OCI-LY7 (cell line): Measurements from ENCODE around the gene OFD1. TPM values are rescaled to one million over a fixed set of nuclear protein-coding genes. Genes with fewer than 3 reads are reported as not detected.

Experiments
- BruUV-seq: library from RNA; stranded (reverse); fragments of 400-500 nt; replicated peaks from 2 replicates; lab custom pipeline; 2021; lab: Mats Ljungman, UMichigan
- CTCF ChIA-PET: fragments of 300-600 bp; sonication (Branson Sonifier 250); formaldehyde crosslinking; loops from one replicate; lab custom pipeline; 2022; ENCODE audit warnings: antibody characterized with exemption; ENCODE audit not compliant: unreplicated experiment; lab: Charles Lee
- POLR2A ChIA-PET: fragments of 300-600 bp; sonication (Branson Sonifier 250); formaldehyde crosslinking; loops from one replicate; lab custom pipeline; 2022; ENCODE audit warnings: antibody characterized with exemption; lab: Charles Lee
- DNase-seq: peaks from one replicate; pipeline ENCODE4 v3.0.0-alpha.2; 2015; ENCODE audit warnings: low spot score
- H2AFZ ChIP-seq: fragments of 200-600 bp; sonication (generic), shearing (Covaris generic); 2 replicates; pipeline ENCODE4 v1.6.1; 2014; ENCODE audit warnings: mild to moderate bottlenecking, antibody characterized with exemption, low read length, moderate library complexity
- H3K27ac ChIP-seq: fragments of 200-600 bp; sonication (generic); 2 replicates; pipeline ENCODE4 v1.5.1; 2014; ENCODE audit warnings: mixed run types, low read depth, mild to moderate bottlenecking, moderate library complexity, low read length, inconsistent platforms; ENCODE audit not compliant: poor library complexity, severe bottlenecking
- H3K36me3 ChIP-seq: fragments of 200-600 bp; sonication (generic); 2 replicates; pipeline ENCODE4 v1.6.1; 2014; ENCODE audit warnings: mild to moderate bottlenecking, antibody characterized with exemption, low read length, moderate library complexity, mixed read lengths; ENCODE audit not compliant: insufficient read depth
- H3K4me1 ChIP-seq: fragments of 200-600 bp; sonication (generic); 2 replicates; pipeline ENCODE4 v1.5.1; 2014; ENCODE audit warnings: mild to moderate bottlenecking, low read length; ENCODE audit not compliant: insufficient read depth, poor library complexity, severe bottlenecking
- H3K4me2 ChIP-seq: fragments of 200-600 bp; sonication (generic); 2 replicates; pipeline ENCODE4 v1.6.1; 2014; ENCODE audit warnings: mild to moderate bottlenecking, low read length
- H3K4me3 ChIP-seq: fragments of 200-600 bp; sonication (generic); 2 replicates; pipeline ENCODE4 v1.5.1; 2014; ENCODE audit warnings: mild to moderate bottlenecking, low read depth, low read length; ENCODE audit not compliant: poor library complexity, severe bottlenecking
- H3K79me2 ChIP-seq: fragments of 200-600 bp; sonication (generic); 2 replicates; pipeline ENCODE4 v1.6.1; 2016; ENCODE audit warnings: low read depth, mild to moderate bottlenecking, low read length, moderate library complexity, mixed read lengths; ENCODE audit not compliant: insufficient read depth
- H3K9me2 ChIP-seq: fragments of 200-600 bp; sonication (generic); 2 replicates; pipeline ENCODE4 v1.6.1; 2016; ENCODE audit warnings: mild to moderate bottlenecking, low read length, mixed read lengths; ENCODE audit not compliant: insufficient read depth
- H3K9me3 ChIP-seq: fragments of 200-600 bp; sonication (generic); 2 replicates; pipeline ENCODE4 v1.6.1; 2014; ENCODE audit warnings: mild to moderate bottlenecking, mixed run types, low read length, mixed read lengths
- H4K20me1 ChIP-seq: fragments of 200-600 bp; sonication (generic); 2 replicates; pipeline ENCODE4 v1.6.1; 2014; ENCODE audit warnings: mild to moderate bottlenecking, antibody characterized with exemption, low read length, moderate library complexity, mixed read lengths; ENCODE audit not compliant: insufficient read depth
- EZH2phosphoT487 ChIP-seq: fragments of 200-600 bp; sonication (generic); IDR thresholded peaks from 2 replicates; pipeline ENCODE4 v1.6.1; 2018; ENCODE audit warnings: low read depth, borderline replicate concordance, mild to moderate bottlenecking, mixed run types, antibody characterized with exemption, low read length, moderate library complexity, mixed read lengths
- intact Hi-C: fragments of 100-400 bp; cut with micrococcal nuclease; formaldehyde crosslinking; loops from one replicate; pipeline ENCODE4 v1.10.0; 2022; ENCODE audit not compliant: unreplicated experiment
- total RNA-seq, 2 experiments: library from RNA; depleted of rRNA in 1 of 2; stranded (reverse); fragments of >200 nt in 1 of 2; shearing (Covaris generic) in 1 of 2; gene quantifications; 2 replicates each; pipeline ENCODE4 v1.2.3, GENCODE V29; 2014 to 2022
- TF ChIP-seq, protein P1 (sequence below): fragments of 200-600 bp; sonication (generic); conservative IDR thresholded peaks from 2 replicates; pipeline ENCODE4 v1.5.1; 2014; ENCODE audit warnings: mild to moderate bottlenecking, antibody characterized with exemption, low read length, moderate library complexity, mixed read lengths

OFD1 gene
- total RNA-seq, 2 experiments from 2014 or later: 60.7 to 64.7 TPM

DNA sequence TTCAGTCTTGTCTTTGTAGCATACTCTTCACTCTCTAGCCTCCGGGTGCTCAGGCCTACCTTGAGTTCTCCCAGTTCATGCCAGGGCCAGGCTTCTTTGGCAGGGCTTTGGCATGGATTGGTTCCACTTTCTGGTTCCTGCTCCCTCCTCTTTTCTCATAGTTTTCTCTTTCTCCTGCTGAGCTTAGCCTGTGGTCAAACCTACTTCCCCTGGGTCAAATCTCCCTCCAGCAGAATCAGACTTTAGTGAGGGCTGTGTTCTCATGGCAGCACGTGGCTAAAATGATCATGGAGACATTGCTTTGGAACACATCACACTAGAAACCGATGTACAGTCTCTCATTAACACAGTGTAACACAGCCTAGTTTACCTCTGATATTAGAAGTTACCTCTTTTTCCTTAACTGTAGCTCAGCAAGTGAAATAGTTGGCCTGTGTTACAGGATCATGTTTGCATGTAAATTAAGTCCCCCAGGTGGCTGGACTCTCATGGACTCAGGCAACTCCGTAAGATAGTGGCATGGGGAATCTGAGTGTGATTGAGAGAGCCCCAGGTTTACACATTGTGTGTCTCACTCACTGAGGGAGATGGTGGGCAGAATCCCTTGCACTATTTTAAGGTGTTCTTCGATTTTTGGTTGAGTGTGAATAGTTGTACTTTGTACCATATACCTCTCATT, 32.3 kb upstream of the OFD1 start:
- POLR2A ChIA-PET: interaction anchor here (1.0 kb wide), 1 partner anchor 9 kb away, joined by 3 read pairs; no protein-coding TSS in a partner anchor
- intact Hi-C loops: no loop called here
- H3K27ac ChIP-seq: no peak overlapping the region

DNA sequence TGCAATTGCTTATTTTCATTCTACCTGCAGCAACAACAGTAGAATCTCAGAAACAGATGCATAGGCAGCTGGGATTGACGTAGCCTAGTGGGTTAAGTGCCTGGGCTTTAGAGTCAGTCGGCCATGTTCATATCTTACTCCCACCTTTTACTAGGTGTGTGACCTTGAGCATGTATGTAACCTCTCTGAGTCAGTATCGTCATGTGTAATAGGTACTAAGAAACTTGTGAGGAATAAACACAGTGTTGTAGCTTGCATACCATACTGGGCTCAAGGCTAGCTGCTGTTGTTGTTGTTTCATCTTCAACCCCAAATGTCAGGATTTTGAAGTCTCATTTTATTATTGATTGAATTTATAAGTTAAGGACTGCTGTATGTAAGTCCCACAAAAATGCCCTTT, 31.4 kb upstream of the OFD1 start:
- peaks cover 25% of the 10 kb centered on the region for H3K36me3 ChIP-seq
- POLR2A ChIA-PET: interaction anchor here (0.5 kb wide), 1 partner anchor 315 kb away, joined by 3 read pairs; no protein-coding TSS in a partner anchor
- H4K20me1 ChIP-seq: peaks cover 7% of the 10 kb centered on the region; the same call in 1 of the 2 replicates
- TF ChIP-seq EZH2phosphoT487: no peak
- TF ChIP-seq, protein P1, sequence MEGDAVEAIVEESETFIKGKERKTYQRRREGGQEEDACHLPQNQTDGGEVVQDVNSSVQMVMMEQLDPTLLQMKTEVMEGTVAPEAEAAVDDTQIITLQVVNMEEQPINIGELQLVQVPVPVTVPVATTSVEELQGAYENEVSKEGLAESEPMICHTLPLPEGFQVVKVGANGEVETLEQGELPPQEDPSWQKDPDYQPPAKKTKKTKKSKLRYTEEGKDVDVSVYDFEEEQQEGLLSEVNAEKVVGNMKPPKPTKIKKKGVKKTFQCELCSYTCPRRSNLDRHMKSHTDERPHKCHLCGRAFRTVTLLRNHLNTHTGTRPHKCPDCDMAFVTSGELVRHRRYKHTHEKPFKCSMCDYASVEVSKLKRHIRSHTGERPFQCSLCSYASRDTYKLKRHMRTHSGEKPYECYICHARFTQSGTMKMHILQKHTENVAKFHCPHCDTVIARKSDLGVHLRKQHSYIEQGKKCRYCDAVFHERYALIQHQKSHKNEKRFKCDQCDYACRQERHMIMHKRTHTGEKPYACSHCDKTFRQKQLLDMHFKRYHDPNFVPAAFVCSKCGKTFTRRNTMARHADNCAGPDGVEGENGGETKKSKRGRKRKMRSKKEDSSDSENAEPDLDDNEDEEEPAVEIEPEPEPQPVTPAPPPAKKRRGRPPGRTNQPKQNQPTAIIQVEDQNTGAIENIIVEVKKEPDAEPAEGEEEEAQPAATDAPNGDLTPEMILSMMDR: no peak
- no peaks in the 10 kb centered on the region for H3K9me3 ChIP-seq
- peaks cover 15% of the 10 kb centered on the region for H3K4me1 ChIP-seq
- BruUV-seq: no TSS peak
- H3K9me2 ChIP-seq: no peaks in the 10 kb centered on the region
- H3K27ac ChIP-seq: no peak overlapping the region
- peaks cover 33% of the 10 kb centered on the region for H3K79me2 ChIP-seq
- H3K4me3 ChIP-seq: no peak overlapping the region
- intact Hi-C loops: no loop called here
- no peak overlapping the region for H3K4me2 ChIP-seq
- no peak overlapping the region for H2AFZ ChIP-seq
- CTCF ChIA-PET: no interaction called here
- DNase-seq: no peak

More for the DNA sequence above, 32.3 kb upstream of the OFD1 start:
- BruUV-seq: no TSS peak
- TF ChIP-seq EZH2phosphoT487: no peak
- TF ChIP-seq, protein P1: no peak
- Histone ChIP-seq H3K4me1 (peaks cover 24% of the 10 kb centered on the region), H3K4me2 (no peak overlapping the region), H3K79me2 (peaks cover 41% of the 10 kb centered on the region), H3K4me3 (no peak overlapping the region), H3K9me3 (no peaks in the 10 kb centered on the region), H3K36me3 (peaks cover 17% of the 10 kb centered on the region), H2AFZ (no peak overlapping the region), H4K20me1 (peaks cover 7% of the 10 kb centered on the region; the same call in 1 of the 2 replicates), H3K9me2 (no peaks in the 10 kb centered on the region)
- DNase-seq: no peak
- CTCF ChIA-PET: no interaction called here

DNA sequence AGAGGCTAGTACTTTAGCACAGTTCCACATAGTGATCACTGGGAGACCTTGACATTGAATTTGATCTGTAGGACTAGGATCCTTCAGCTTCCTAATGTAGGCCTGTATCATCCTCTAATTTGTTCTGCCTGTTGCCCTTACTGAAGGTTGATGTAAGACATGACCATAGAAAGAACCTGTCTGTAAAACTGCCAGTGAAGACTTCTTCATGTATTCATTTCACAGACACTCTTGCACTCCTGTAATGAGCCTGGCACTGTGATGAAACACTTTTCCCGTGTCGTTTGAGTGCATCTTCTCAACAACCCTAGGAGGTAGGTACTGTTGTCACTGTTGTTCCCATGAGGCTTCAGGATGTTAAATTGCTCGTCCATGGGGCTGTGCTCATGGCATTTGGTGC, 31.0 kb upstream of the OFD1 start:
- BruUV-seq: no TSS peak
- POLR2A ChIA-PET: interaction anchor here (0.5 to 0.7 kb wide), 2 partner anchors 315 to 630 kb away, joined by 3 read pairs; no protein-coding TSS in a partner anchor
- CTCF ChIA-PET: no interaction called here

More for the DNA sequence above, 31.0 kb upstream of the OFD1 start:
- Histone ChIP-seq H3K4me2 (no peak overlapping the region), H3K9me2 (no peaks in the 10 kb centered on the region), H3K9me3 (no peaks in the 10 kb centered on the region), H3K27ac (no peak overlapping the region), H3K36me3 (peaks cover 30% of the 10 kb centered on the region), H3K79me2 (peaks cover 28% of the 10 kb centered on the region), H2AFZ (no peak overlapping the region), H3K4me1 (peaks cover 11% of the 10 kb centered on the region), H4K20me1 (peaks cover 4% of the 10 kb centered on the region; the same call in 1 of the 2 replicates), H3K4me3 (no peak overlapping the region)
- no peak for DNase-seq
- TF ChIP-seq EZH2phosphoT487: no peak
- TF ChIP-seq, protein P1: no peak
- intact Hi-C loops: no loop called here
